HepG2 (cell line): ENCODE results near the gene INO80. TPM values are rescaled to one million over a fixed set of nuclear protein-coding genes. Genes with fewer than 3 reads are reported as not detected.
"Not testable (repeated sequence)": the region's sequence is repeated elsewhere in the genome, so short reads cannot be mapped to it uniquely, and the experiment has no call there.

Source experiments
- ATAC-seq: fragments of 200-7000 bp; cut with Tn5 transposase; 3 replicates; pipeline ENCODE4 v1.9.1; 2020; ENCODE audit warnings: mild to moderate bottlenecking, moderate library complexity
- BruUV-seq: library from RNA; stranded (reverse); fragments of 400-500 nt; replicated peaks from 2 replicates; lab custom pipeline; 2021; lab: Mats Ljungman, UMichigan
- CTCF ChIA-PET: fragments of 300-600 bp; formaldehyde crosslinking; extraction: SDS; loops from one replicate; lab custom pipeline; 2021; ENCODE audit warnings: low total read pairs, inconsistent platforms, low intra/inter-chr PET ratio; lab: Yijun Ruan, JAX
- POLR2A ChIA-PET: fragments of 350-600 bp; sonication (Branson Sonifier 250); formaldehyde crosslinking; loops from one replicate; lab custom pipeline; 2020; ENCODE audit warnings: antibody characterized with exemption, inconsistent platforms; lab: Yijun Ruan, JAX
- DNase-seq: peaks from one replicate; pipeline ENCODE4 v3.0.0-alpha.2; 2015; ENCODE audit warnings: low spot score
- FAIRE-seq: peaks from 3 replicates; lab custom pipeline; 2011; peaks lifted over from hg19 to GRCh38; lab: Jason Lieb, UNC
- H2AFZ ChIP-seq: one replicate; pipeline ENCODE4 v1.6.1; 2011; ENCODE audit warnings: low read length, inconsistent platforms
- H3K27ac ChIP-seq: fragments of 300-600 bp; 3 replicates; pipeline ENCODE4 v1.8.0; 2011; ENCODE audit warnings: mixed run types, mild to moderate bottlenecking, mixed read lengths, low read length, inconsistent platforms; ENCODE audit not compliant: insufficient read depth; ENCODE audit errors: extremely low read length
- H3K27me3 ChIP-seq, 2 experiments: fragments of 200-600 bp in 1 of 2; 2 replicates in 1 of 2; 3 replicates in 1 of 2; pipeline versions ENCODE4 v1.6.0 to v1.8.0; 2011; ENCODE audit warnings: low read length in 2 of 2, mild to moderate bottlenecking in 2 of 2, moderate library complexity in 2 of 2, inconsistent platforms in 1 of 2; ENCODE audit not compliant: insufficient read depth in 2 of 2, control insufficient read depth in 1 of 2
- H3K36me3 ChIP-seq, 2 experiments: fragments of 200-600 bp in 1 of 2; replicated peaks in 1 of 2; 2 replicates in 1 of 2; 3 replicates in 1 of 2; pipeline versions ENCODE4 v1.5.1 to v1.8.0; 2011; ENCODE audit warnings: low read length in 2 of 2, inconsistent platforms in 1 of 2; ENCODE audit not compliant: insufficient read depth in 2 of 2, control insufficient read depth in 1 of 2
- H3K4me1 ChIP-seq: 2 replicates; pipeline ENCODE4 v1.5.1; 2012; ENCODE audit warnings: low read length, inconsistent platforms; ENCODE audit not compliant: insufficient read depth
- H3K4me2 ChIP-seq: 2 replicates; pipeline ENCODE4 v1.6.0; 2011; ENCODE audit warnings: low read depth, low read length, inconsistent platforms
- H3K4me3 ChIP-seq, 3 experiments: fragments of 200-600 bp in 1 of 3; sonication (generic), shearing (Covaris generic) in 1 of 3; replicated peaks in 1 of 3; 2 replicates each; pipeline ENCODE4 v1.5.1; 2011 to 2016; ENCODE audit warnings: low read length in 3 of 3, inconsistent platforms in 2 of 3, low read depth in 2 of 3, mild to moderate bottlenecking in 2 of 3, control low read depth in 1 of 3, mixed read lengths in 1 of 3; ENCODE audit not compliant: insufficient read depth in 1 of 3
- H3K79me2 ChIP-seq: one replicate; pipeline ENCODE4 v1.6.1; 2011; ENCODE audit warnings: low read length, inconsistent platforms; ENCODE audit not compliant: insufficient read depth
- H3K9ac ChIP-seq: 2 replicates; pipeline ENCODE4 v1.6.0; 2011; ENCODE audit warnings: mild to moderate bottlenecking, low read depth, low read length, inconsistent platforms; ENCODE audit not compliant: insufficient read depth
- H3K9me3 ChIP-seq: 2 replicates; pipeline ENCODE4 v1.5.1; 2012; ENCODE audit warnings: mild to moderate bottlenecking, low read length
- H4K20me1 ChIP-seq: 2 replicates; pipeline ENCODE4 v1.6.0; 2011; ENCODE audit warnings: inconsistent platforms, mild to moderate bottlenecking, low read length, moderate library complexity; ENCODE audit not compliant: insufficient read depth
- ZBTB10 ChIP-seq: sonication (generic); formaldehyde crosslinking; IDR thresholded peaks from 2 replicates; pipeline ENCODE4 v1.4.0; 2020; ENCODE audit warnings: missing genetic modification reagents, borderline replicate concordance
- WGBS: methylation state at CpG from one replicate; pipeline ENCODE4 v1.1.6; 2017; ENCODE audit warnings: low lambda C conversion rate; 5-methylcytosine and 5-hydroxymethylcytosine counted together
- in situ Hi-C: cut with HindIII; loops from 2 replicates; pipeline ENCODE4 v1.10.0; 2017; ENCODE audit warnings: low pct_unique_long_range_greater_than_20kb; ENCODE audit not compliant: extremely low pct_ligation_motif_present
- intact Hi-C: fragments of 100-400 bp; cut with micrococcal nuclease; formaldehyde crosslinking; loops from one replicate; pipeline ENCODE4 v1.10.0; 2022; ENCODE audit not compliant: unreplicated experiment
- polyA plus RNA-seq, 8 experiments: library from polyadenylated mRNA; depleted of rRNA in 3 of 8; stranded (reverse) in 7 of 8; unstranded in 1 of 8; fragments of >200 nt; fragmentation: Illumina TruSeq in 4 of 8; extraction: Trizol in 4 of 8; gene quantifications; 2 replicates each; pipeline versions ENCODE4 v1.2.1 to v1.2.3, GENCODE V29; 2011 to 2016; ENCODE audit warnings: low read depth in 4 of 8, missing spikeins in 1 of 8, mixed read lengths in 1 of 8; ENCODE audit not compliant: insufficient read depth in 1 of 8
- total RNA-seq, 5 experiments: library from RNA; depleted of rRNA; stranded (reverse); fragments of >200 nt; fragmentation: Illumina TruSeq; extraction: Trizol; gene quantifications; 2 replicates each; pipeline ENCODE4 v1.2.3, GENCODE V29; 2016; ENCODE audit warnings: low read depth in 1 of 5

INO80 gene
- total and polyA plus RNA-seq, 2 of the 13 experiments (the other 11 are each of a cell fraction or from before 2014, with no cell fraction given): 3.6 to 14.8 TPM

DNA sequence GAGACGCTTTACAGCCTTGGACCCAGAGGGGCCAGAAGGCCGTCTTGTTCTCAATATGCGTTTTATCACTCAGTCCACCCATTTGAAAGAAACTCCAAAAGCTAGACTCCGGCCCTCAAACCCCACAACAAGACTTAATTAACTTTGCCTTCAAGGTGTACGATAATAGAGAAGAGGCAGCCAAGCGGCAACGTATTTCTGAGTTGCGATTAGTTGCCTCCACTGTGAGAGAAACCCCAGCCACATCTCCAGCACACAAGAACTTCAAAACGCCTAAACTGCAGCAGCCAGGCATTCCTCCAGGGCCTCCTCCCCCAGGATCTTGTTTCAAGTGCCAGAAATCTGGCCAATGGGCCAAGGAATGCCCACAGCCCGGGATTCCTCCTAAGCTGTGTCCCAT is 17.4 kb upstream of the INO80 start (continued):
- no peak for TF ChIP-seq ZBTB10 (CRISPR knock-in tag)
- TF ChIP-seq, all 625 proteins: peak for 0

GRCh38 chr15:41132094-41132493 is 16.0 kb upstream of the INO80 start:
- CTCF ChIA-PET, in situ Hi-C loops, H4K20me1 ChIP-seq, POLR2A ChIA-PET, DNase-seq, FAIRE-seq, BruUV-seq, intact Hi-C loops, H3K9ac ChIP-seq, H3K79me2 ChIP-seq, H3K27me3 ChIP-seq, H3K4me3 ChIP-seq, ATAC-seq, H2AFZ ChIP-seq, H3K4me2 ChIP-seq, H3K9me3 ChIP-seq, H3K27ac ChIP-seq, H3K36me3 ChIP-seq: not testable (repeated sequence)
- H3K4me1 ChIP-seq: peaks cover 36% of the 10 kb centered on the region
- WGBS: 71% methylated on average over 2 of the region's 2 CpGs
